Renal cortex interstitium (tissue), 11 donors: Measurements from ENCODE around the gene PTP4A2. TPM values are rescaled to one million over a fixed set of nuclear protein-coding genes. Genes with fewer than 3 reads are reported as not detected.
"Not testable (repeated sequence)": the region's sequence is repeated elsewhere in the genome, so short reads cannot be mapped to it uniquely, and the experiment has no call there.

ENCODE experiments used
- DNase-seq, 11 donors: peaks; one replicate each; pipeline ENCODE4 v3.0.0-alpha.2; 2013; ENCODE audit warnings: low read depth in 9 of 11, low spot score in 4 of 11; ENCODE audit errors: extremely low read depth in 1 of 11
- polyA plus RNA-seq, 3 donors: library from polyadenylated mRNA; unstranded; fragments of 120-200 nt; gene quantifications; one replicate each; pipeline ENCODE4 v1.2.1, GENCODE V29; 2013; ENCODE audit not compliant: insufficient read length in 3 of 3

PTP4A2 gene
- polyA plus RNA-seq, 3 donors = 211 to 256 (median 221) TPM

DNA sequence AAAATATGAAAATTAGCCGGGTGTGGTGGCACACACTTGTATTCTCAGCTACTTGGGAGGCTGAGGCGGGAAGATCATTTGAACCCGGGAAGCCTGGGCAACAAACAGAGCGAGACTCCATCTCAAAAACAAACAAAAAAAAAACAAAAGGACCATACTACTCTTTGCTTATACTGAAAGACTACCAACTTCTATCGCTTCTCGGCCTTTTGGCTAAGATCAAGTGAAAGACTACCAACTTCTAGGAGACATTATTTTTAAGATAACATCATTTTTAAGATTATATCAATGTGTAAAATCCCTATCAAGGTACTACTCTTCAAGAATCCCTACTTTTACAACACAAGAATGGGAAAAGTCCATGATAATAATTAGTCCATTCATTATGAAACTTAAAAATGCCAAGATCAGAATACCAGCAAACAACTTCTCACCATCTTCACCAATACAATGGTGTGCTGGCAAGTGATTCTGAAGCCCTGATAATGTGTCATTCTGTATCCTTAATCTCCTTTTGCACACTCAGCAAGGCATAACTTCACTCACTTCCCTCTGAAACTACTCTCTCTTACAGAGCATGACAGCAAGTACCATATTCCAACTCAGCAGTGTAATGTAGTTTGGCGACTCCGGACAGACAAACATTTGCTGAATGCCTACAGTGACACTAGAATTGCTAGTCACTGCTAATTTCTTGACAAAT, 1.7 kb downstream of the PTP4A2 start:
- no peak for DNase-seq

DNA sequence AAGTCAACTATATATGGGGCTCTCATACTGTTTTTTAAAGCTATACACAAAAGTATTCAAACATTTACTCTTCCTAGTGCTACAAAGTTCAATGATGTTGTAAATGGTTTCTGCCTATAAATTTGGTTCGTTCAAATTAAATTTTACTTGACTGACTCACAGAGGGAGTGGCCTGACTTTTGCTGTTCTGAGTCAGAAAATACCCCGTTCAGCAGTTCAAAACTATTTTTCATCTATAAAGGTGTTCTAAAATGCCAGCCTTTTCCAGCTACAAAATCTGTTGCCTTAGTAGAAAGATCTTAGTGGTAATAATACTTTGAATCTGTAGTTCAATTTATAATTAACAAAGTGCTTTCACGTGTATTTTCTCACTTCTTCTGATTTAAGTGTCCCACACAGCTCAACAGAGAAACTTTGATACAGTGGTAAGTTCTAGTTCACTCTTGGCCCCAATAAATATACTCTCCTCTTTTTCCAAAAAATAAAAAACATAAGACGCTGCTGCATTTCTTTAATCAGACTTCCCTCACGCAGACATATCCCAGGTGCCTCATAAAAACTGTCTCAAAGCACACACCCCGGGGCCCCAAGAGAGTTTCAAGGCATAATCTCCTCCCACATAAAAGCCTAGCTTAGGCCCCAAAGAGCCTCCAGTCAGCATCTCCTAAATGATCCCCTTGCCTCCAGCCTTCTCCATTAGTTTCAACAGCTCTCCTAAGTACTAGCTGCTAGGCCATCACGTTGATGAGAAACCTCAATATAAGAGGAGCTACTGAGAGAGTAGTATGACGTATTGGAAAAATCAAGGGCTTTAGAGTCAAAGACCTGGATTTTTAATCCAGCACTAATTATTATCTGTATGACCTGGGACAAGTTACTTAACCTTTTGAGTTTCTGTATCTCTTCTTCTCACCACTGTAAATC, 3.2 kb downstream of the PTP4A2 start:
- no peak for DNase-seq

DNA sequence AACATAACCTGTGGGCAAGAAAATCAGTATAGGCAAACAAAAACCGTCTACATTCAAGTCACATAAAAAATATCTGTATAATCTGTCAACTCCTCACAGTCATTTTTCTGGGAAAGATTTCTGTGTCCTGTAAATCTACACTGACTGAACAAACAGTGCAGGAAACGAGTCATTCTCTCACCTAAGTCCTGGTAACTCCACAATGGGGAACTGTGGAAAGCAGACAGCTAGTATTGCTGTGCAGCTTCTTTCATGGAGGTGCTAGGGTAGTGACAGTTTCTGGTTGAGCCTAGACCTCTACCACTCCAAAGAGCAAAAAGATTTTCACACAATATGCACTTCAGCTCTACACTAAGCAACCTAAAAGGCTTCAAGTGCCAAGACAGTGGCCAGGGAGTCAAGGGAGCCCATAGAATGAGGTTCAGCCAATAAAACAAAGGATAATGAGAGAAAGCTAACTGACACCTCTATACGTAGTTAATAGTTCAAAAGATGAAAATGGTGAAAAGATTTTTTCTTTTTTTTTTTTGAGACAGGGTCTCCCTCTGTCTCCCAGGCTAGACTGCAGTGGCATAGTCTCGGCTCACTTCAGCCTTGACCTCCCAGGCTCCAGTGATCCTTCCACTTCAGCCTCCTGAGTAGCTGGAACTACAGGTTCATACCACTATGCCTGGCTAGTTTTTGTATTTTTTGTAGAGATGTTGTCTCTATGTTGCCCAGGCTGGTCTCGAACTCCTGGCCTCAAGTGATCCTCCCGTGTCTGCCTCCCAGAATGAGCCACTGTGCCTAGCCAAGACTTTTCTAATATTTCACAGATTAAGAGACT, 5.5 kb downstream of the PTP4A2 start:
- DNase-seq = no peak

DNA sequence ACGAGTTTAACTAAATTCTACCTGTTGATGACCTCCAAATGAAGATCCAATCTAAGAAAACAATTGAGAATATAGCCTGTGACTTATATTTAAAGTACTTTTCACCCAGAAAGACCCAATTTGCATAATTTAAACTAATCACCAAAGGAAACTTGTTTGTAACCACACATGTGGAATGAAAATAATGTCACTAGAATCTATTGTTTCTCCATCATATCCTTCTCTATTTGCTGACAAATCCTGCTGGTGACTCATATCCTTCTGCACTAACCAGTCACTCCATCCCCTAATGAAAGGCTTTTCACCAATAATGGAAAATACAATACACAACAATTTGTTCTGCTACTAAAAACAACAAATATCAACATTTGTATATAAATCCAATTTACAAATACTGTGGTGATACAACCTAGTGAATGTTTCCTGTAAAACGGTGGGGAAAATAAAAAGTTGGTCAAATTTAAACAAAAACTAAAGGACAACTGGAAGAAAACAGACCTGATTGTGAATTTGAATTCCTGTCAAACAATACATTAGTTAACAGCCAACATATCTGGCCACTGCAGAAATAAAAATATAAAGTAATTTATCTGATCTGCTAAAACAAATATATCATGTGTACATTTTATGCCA, 6.5 kb downstream of the PTP4A2 start:
- DNase-seq = no peak

DNA sequence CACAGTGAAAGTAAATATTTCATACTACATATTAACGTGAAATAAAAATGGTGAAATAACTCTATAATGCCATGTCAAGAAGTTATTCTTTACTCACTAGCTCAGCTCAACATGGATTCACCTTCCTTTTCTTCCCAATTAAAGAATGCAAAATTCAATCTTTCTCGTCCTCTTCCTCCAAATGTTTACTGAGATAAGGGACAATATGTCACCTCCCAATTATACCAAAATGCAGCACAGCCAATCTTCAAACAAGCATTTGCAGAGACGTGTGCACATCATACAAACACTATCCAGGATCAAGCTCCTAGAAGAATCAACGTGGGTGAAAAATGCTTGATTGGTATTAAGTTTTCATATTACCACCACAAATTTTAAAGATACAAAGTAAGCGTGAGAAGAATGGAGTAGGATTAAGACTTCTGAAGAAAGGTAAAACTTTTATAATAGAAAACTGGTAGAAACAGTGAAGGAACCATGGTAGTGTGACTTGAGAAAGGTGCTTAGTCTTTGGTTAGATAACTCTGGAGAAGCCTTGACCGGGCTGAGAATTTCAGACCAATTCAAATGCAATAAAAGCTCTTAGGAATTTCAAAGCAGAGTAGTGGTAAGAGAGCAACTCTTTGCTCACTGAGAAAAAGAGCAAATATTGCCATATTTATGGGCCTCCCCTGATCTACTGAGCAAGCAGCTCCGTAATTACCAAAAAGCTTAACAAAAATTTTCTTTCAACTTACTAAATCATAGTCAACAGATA, 7.2 kb downstream of the PTP4A2 start:
- no peak for DNase-seq

DNA sequence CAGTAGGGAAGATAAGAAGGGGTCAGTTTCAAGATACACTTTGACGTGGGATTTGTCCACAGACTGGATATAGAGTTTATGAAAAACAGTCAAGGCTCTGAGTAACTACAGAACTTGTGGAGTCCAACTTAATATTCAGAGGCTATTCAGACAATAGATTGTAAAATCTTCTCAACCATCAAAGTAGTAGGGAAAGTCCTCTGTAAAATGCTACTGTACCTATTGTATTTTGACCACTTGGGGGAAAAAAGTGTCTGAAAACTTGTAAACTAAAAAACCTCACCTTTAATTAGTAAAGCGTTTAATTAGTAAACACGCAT, 10.5 kb downstream of the PTP4A2 start:
- no peak for DNase-seq

DNA sequence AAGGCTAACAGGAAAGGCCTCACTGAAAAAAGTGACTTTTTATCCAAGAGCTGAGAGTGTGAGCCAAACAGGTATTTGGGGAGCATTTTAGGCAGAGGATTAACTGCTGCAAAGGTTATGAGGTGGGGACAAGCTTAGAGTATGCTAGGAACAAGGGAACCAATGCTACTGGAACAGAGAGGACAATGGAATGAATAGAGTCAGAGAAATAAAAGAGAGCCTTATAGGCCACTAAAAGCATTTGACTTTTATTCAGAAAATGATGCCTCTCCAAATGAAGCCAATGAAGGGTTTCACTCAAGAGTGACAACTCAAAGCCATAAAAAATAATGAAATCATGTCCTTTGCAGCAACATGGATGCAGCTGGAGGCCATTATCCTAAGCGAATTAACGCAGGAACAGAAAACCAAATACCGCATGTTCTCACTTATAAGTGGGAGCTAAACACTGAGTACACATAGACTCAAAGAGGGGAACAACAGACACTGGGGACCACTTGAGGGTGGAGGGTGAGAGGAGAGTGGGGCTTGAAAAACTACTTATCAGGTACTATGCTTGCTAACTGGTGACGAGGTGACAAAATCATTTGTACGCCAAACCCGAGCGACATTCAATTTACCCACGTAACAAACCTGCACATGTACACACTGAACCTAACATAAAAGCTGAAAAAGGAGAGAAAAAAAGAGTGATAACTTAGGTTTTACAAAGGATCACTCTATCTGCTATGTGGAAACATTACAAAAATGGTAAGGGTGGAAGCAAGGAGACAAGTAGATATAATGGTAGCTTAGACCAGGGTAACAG, 11.1 kb downstream of the PTP4A2 start:
- DNase-seq = no peak

DNA sequence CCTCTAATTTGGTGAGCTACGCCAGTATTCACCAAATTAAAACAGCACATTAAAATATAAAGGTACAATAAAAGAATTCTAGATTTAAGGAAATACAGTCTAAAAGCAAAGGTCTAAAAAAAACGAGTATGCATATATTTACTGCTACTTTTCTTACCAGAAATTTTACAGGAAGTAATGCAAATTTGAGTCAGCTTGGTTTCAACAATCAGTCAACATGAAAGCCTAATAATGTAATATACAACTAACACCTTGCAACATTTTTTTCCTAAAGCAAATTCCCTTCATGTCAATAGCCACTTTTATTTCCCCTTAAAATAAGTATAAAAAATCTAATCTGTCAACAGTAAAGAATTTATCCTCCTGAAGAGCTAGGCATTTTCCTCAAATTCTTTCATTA, 11.9 kb downstream of the PTP4A2 start:
- no peak for DNase-seq

DNA sequence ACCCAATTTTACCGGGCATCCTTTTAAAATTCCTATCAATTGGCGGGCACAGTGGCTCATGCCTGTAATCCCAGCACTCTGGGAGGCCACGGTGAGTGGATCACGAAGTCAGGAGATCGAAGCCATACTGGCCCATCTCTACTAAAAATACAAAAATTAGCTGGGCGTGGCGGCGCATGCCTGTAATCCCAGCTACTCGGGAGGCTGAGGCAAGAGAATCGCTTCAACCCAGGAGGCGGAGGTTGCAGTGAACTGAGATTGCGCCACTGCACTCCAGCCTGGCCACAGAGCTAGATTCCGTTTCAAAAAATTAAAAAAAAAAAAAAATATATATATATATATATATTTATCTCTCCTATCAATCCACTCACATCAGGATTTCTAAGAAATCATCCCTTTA, 12.3 kb downstream of the PTP4A2 start:
- not testable (repeated sequence) for DNase-seq

DNA sequence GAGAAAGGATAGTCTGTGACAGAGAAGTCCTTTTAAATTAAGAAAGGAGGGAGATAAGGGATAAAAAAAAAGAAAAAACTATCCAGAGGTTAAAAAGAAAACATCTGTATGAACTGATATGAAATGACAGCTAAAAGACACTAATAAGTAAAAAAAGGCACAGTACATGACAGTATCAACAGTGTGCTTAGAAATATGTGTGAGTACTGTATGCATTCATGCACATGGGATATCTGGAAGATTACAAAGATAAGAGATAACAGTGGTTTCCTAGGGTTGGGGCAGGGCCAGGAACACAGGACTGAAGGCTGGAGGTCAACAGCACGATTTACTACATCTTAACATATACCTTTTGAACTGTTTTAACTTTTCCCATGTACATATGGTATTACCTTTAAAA, 13.3 kb downstream of the PTP4A2 start:
- DNase-seq = no peak

DNA sequence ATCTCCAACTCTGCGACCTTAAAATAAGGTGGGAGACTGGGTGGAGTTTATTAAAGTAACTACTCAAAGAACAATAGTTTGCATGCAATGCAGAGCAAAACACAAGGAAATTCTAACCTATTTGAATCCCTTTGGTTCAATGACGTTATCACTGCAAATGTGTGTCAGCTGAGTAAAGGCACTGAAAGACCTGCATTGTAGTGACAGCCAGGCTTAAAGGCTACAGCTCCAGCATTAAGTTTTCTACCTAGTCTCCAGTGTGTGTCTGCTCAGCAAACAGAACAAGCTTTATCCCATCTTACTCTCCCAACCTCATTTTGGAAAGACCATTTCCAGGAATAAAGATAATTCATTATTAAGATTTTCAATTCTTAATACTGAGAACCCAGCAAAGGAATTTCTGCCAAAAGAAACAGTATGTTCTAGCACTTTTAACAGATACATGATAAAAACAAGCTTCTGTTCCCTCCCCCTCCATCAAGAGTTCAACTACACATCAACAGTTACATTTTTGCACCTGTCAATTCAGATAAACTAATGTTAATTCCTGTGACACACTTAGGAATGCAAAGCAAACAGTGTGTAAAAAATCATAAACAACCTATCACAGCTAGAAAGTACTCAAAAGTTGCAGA, 14.2 kb downstream of the PTP4A2 start:
- no peak for DNase-seq

DNA sequence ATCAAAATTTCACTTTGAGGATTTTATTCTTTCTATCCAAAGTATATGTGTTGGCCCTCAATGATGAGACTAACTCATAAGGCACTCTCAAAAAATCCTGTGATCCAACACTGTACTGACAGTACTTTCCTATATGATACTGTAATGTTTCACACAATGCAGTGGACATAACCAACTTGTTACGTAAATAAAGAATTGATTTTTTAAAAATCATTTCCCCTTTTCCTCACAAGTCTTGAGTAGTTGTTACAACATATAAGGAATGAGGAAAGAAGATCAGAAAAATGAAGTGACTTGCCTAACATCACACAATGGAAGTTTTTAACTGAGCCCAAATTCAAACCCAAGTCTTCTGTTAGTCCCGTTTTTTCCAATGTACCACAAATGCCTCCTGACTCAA, 17.2 kb downstream of the PTP4A2 start:
- no peak for DNase-seq

DNA sequence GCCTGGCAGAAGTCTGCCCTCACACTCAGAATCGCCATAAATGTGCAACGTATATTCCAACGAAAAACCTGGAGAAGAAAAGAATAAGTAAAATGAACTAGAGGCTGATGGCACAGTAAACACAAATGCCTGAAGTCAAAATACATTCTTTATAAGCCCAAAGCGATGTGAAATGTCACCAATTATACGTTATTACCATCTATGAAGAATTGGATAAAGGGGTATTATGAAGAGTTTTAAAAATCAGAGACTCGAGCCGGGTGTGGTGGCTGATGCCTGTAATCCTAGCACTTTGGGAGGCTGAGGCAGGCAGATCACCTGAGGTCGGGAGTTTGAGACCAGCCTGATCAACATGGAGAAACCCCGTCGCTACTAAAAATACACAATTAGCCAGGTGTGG, 18.6 kb downstream of the PTP4A2 start:
- DNase-seq = no peak

DNA sequence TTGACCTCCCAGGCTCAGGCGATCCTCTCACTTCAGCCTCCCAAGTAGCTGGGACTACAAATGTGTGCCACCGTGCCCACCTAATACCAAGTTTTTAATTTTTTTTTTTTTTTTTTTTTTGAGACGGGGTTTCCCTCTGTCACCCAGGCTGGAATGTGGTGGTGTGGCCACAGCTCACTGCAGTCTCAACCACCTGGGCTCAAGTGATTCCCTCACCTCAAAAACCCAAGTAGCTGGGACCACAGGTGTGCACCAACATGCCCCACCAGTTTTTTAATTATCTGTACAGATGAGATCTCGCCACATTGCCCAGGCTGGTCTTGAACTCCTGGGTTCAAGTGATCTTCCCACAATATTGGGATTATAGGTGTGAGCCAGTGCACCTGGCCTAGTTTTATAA, 22.7 kb downstream of the PTP4A2 start:
- no peak for DNase-seq

DNA sequence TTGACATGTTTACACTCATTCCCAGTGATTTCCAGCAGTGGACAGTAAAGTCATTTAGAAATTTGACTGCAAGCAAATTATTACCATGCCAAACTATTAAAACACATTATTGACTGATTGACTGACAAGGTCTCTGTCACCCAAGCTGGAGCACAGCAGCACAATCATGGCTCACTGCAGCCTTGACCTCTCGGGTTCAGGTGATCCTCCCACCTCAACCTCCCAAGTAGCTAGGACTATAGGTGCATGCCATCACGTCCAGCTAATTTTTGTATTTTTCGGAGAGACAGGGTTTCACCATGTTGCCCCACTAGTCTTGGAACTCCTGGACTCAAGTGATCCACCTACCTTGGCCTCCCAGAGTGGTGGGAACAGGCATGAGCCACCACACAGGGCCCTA, 24.2 kb downstream of the PTP4A2 start:
- DNase-seq = no peak

DNA sequence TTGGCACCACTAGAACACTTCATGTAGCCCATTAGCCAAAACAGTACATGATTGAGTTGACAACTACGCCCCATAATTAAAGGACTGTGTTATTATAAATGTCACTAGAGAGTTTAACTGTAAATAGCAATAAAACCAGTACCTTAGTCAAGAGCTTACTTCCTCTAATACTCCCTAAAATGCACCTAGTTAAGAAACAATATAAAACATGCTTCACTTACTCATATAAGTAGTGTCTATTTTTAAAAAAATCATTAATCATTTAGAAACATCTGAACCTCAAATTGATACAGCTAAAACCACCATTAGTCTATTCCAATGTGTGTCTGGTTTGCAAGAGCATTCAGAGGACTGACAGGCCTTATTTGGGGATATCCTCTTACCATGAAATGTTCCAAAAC, 25.3 kb downstream of the PTP4A2 start:
- DNase-seq = no peak

DNA sequence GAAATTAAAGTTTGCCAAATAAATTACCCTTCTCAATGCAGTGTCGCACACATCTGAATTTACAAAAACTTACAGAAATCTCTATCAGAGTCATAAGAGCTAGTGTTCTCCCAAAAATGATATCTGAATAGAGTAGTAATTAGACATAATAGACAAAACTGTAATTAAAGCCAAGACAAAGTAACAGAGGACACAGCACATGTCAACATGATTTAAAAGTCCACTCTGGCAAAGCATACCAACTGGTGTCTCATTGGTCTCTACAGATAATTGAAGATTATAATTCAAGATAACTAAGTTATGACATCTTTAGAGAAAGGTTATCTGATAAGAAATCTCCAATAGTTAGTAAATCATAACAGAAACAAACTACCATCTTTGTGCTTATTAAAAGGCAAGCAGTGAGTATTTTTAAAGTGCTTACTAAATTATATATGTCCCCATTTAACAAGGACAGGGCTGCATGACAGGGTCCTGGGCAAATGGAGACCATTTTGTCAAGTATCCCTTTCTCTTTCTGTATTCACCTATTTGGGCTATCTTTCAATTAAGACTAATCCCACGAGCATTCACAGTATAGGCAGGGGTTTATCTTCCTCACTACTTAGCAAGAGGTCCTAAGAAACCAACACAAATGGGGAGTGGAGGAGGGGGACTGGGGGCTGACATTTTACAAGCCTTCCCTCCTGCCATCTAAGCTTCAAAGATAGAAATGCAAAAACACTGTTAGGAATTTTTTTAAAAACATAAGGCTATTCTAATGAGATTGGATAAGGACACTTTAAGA, 26.0 kb downstream of the PTP4A2 start:
- DNase-seq = no peak
